GM10266 (cell line): ENCODE data around the gene TIGD4.

Source experiments
- DNase-seq: peaks from one replicate; pipeline ENCODE4 v3.0.0; 2012; ENCODE audit errors: extremely low spot score
- CTCF ChIP-seq: IDR thresholded peaks from 2 replicates; pipeline ENCODE4 v1.5.1; 2012; ENCODE audit warnings: mild to moderate bottlenecking, low read depth; ENCODE audit not compliant: control insufficient read depth, insufficient read depth; ENCODE audit errors: missing control alignments

The TIGD4 gene

GRCh38 chr4:152735396-152735859 lies 44.1 kb downstream of the TIGD4 start:
- peak; percentile 71 for TF ChIP-seq CTCF
- DNase-seq, result peak; percentile 42

- DNase-seq, result no peak
- TF ChIP-seq CTCF, result no peak
Observed at GRCh38 chr4:152734699-152735050, 44.9 kb downstream of the TIGD4 start.

DNA sequence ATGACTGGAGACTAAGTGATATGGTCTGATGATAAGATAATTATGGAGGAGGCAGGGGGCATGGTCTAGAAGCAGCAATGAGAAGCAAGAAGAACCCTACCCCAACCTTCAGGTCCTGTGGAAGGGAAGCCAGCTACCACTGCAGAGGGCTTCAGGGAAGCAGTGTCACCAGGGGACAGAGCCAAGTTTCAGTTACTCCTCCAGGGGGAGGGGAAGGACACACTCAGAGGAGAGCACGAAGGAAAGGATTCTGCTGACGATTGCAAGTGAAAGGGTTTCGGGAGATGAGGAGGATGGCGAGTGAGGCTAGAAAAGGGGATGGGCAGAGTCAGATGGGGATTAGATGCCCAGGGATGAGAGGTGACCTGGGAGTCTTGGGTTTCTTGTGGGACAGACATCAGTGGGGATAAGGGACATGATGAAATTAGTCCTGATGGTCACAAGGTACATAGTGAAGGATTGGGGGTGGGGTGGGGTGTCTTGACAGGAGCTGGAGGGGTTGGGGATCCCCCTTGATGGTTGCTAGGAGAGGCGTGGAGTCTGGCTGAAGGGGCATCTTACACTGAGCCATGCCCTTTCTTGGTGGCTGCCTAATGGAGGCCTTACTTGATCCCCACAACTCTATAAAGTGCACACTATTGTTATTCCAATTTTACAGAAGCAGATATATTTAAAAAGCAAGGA lies 45.4 kb downstream of the TIGD4 start:
- TF ChIP-seq CTCF, result no peak
- no peak for DNase-seq

GRCh38 chr4:152731997-152732396 lies 47.5 kb downstream of the TIGD4 start:
- DNase-seq, result no peak
- TF ChIP-seq CTCF, result no peak

DNA sequence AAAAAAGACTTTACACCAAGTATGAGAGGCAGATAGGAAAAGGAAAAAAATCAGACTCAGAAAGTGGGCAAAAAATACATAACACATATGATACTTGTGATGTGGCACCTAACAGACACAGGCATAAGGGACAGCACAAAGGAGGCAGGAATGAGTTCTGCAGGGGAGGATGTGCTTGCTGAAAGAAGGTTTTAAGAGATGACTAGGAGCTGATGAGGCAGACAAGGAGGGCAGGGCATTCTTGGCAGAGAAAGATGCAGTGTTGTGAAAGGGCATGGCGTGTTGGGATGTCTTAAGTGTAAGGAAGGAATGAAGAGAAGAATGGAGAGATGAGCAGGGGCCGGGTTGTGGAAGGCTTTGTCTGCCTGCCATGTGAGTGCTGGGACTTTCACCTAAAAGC lies 50.1 kb downstream of the TIGD4 start:
- TF ChIP-seq CTCF, result no peak
- no peak for DNase-seq

- TF ChIP-seq CTCF, result no peak
- DNase-seq, result no peak
Observed at GRCh38 chr4:152728343-152728742, 51.2 kb downstream of the TIGD4 start.

- no peak for TF ChIP-seq CTCF
- no peak for DNase-seq
Observed at GRCh38 chr4:152727784-152728183, 51.7 kb downstream of the TIGD4 start.
